Stimulated activated naive CD8-positive, alpha-beta T cell treated with anti-CD3 and anti-CD28 coated beads, Interleukin-15, amount 100 ng/mL, for 72 hours (primary cell): ENCODE results near the gene APOH.
"Not testable (repeated sequence)": the region's sequence is repeated elsewhere in the genome, so short reads cannot be mapped to it uniquely, and the experiment has no call there.

ENCODE experiments used
- ATAC-seq: fragments of 150-1000 bp; cut with Tn5 transposase; 2 replicates; pipeline ENCODE4 v1.10.0; 2021; ENCODE audit warnings: mild to moderate bottlenecking, moderate library complexity
- DNase-seq, 2 donors: peaks; one replicate each; pipeline ENCODE4 v3.0.0; 2021 to 2022
- H3K27ac Mint-ChIP-seq, 2 donors: one replicate each; pipeline ENCODE4 v1.8.0; 2022; ENCODE audit warnings: mild to moderate bottlenecking in 2 of 2, mixed read lengths in 2 of 2, moderate library complexity in 2 of 2
- H3K27me3 Mint-ChIP-seq: one replicate; pipeline ENCODE4 v1.8.0; 2022; ENCODE audit warnings: mixed read lengths
- H3K4me1 Mint-ChIP-seq: one replicate; pipeline ENCODE4 v1.8.0; 2022; ENCODE audit warnings: mild to moderate bottlenecking, mixed read lengths
- H3K4me3 Mint-ChIP-seq, 2 donors: one replicate each; pipeline ENCODE4 v1.8.0; 2022; ENCODE audit warnings: mild to moderate bottlenecking in 2 of 2, mixed read lengths in 2 of 2, moderate library complexity in 1 of 2
- H3K9me3 Mint-ChIP-seq, 2 donors: one replicate each; pipeline ENCODE4 v1.8.0; 2022; ENCODE audit warnings: mixed read lengths in 2 of 2

APOH gene

DNA sequence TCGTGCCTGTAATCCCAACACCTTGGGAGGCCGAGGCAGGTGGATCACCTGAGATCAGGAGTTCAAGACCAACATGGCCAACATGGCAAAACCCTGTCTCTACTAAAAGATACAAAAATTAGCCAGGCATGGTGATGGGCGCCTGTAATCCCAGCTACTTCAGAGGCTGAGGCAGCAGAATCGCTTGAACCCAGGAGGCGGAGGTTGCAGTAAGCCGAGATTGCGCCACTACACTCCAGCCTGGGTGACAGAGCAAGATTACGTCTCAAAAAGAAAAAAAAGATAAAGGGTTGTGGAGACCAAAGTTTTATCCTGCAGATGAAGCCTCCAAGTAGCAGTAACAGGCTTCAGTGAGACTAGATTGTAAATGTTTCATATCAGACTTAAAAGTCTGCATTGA lies 24.2 kb upstream of the APOH start:
- H3K4me3 Mint-ChIP-seq, H3K9me3 Mint-ChIP-seq, H3K27ac Mint-ChIP-seq, H3K27me3 Mint-ChIP-seq, ATAC-seq, DNase-seq: not testable (repeated sequence)
- peaks cover 13% of the 10 kb centered on the region for H3K4me1 Mint-ChIP-seq

DNA sequence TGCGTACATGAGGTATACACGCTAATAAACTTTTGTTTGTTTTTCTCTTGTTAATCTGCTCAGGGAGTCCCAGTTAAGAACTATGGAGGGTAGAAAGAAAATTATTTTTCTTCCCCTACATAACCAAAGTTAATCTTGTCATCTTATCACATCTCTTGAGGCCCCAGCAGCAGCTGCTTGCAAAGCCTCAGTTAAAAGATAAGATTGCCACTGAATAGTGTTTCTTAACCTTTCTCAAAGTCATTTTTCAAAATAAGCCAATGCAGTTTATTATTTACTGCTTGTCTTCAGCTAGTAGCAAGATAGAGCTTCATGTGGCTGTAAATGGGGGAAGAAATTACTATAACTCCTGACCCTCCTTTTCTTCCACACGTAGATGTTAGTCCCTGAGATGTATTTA lies 21.5 kb upstream of the APOH start:
- Mint-ChIP-seq H3K9me3 (no peaks in the 10 kb centered on the region), H3K27ac (no peak overlapping the region), H3K4me3 (no peak overlapping the region), H3K27me3 (no peaks in the 10 kb centered on the region), H3K4me1 (peaks cover 21% of the 10 kb centered on the region)
- DNase-seq (no peak), ATAC-seq (no peak)

DNA sequence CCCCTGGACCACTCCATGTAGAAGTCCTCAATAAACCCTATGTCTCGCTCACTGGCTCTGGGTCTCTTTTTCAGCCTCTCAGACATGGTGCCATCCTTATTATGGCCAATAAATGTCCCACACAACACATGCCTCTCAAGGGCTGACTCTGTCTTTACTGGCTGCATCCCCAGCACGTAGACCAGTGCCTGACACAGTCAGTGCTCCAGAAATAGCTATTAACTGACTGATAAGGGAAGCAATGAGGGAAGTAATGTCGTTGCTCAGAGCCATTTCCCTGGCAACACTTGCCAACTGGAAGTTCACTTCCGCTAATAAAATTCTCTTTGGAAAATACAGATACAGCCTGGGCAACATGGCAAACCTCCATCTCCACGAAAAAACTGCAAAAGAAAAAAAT lies 19.1 kb upstream of the APOH start:
- Mint-ChIP-seq H3K27ac (peak overlapping the region in 1 of 2 donors; percentile 65), H3K4me3 (no peak overlapping the region), H3K27me3 (no peaks in the 10 kb centered on the region), H3K4me1 (peaks cover 25% of the 10 kb centered on the region), H3K9me3 (no peaks in the 10 kb centered on the region)
- DNase-seq (no peak), ATAC-seq (no peak)

DNA sequence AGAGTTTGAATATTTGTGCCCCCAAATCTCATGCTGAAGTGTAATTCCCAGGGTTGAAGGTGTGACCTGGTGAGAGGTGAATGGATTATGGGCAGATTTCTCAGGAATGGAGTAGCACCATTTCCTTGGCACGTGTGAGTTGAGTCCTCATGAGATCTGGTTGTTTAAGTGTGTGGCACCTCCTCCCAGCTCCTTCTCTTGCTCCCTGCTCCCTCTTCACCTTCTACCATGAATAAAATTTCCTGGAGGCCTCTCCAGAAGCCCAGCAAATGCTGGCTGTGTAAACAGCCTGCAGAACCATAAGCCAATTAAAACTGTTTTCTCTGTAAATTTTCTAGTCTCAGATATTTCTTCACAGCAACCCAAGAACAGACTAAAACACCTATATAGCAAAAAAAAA lies 12.6 kb upstream of the APOH start:
- H3K4me1 Mint-ChIP-seq = peaks cover 23% of the 10 kb centered on the region
- ATAC-seq (no peak), DNase-seq (no peak)
- no peak overlapping the region for H3K4me3 Mint-ChIP-seq
- no peaks in the 10 kb centered on the region for H3K27me3 Mint-ChIP-seq
- H3K27ac Mint-ChIP-seq = no peak overlapping the region
- no peaks in the 10 kb centered on the region for H3K9me3 Mint-ChIP-seq

DNA sequence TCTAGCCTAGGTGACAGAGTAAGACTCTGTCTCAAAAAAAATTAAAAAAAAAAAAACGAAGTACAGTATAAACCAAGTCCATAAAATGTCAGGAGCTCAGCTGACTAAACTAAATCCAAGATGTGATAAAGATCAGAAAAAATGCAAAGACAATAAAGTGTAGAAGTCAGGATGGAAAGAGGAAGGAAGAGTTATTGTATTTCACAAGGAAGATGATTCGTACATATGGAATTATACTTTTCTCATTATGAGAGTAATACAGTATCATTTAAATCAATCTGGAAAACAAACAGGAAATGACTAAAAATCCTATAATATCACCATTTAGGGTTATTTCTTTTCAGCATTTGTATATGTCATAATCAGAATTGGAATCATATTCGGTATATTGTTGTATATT lies 11.4 kb upstream of the APOH start:
- peaks cover 11% of the 10 kb centered on the region for H3K4me1 Mint-ChIP-seq
- no peak overlapping the region for H3K27ac Mint-ChIP-seq
- DNase-seq = no peak
- no peaks in the 10 kb centered on the region for H3K27me3 Mint-ChIP-seq
- no peak for ATAC-seq
- no peak overlapping the region for H3K4me3 Mint-ChIP-seq
- no peaks in the 10 kb centered on the region for H3K9me3 Mint-ChIP-seq

DNA sequence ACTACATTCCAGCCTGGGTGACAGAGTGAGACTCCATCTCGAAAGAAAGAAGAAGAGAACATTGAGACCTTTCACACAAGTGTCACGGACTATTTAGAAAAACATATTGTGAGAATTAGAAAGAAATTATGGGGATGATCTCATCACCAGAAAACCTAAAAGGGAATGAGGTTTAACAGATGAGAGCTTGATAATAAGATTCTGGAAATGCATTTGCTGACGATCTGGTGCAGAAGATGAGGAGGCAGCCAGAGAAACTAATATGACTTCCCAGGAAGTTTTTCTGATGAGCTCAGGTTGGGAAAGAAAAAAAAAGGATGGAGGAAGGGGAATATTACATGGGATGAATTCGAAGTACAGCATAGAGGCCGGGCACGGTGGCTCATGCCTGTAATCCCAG lies 10.8 kb upstream of the APOH start:
- no peak for ATAC-seq
- no peak overlapping the region for H3K4me3 Mint-ChIP-seq
- H3K27me3 Mint-ChIP-seq = no peaks in the 10 kb centered on the region
- H3K9me3 Mint-ChIP-seq = no peaks in the 10 kb centered on the region
- no peak for DNase-seq
- peaks cover 5% of the 10 kb centered on the region for H3K4me1 Mint-ChIP-seq
- no peak overlapping the region for H3K27ac Mint-ChIP-seq

DNA sequence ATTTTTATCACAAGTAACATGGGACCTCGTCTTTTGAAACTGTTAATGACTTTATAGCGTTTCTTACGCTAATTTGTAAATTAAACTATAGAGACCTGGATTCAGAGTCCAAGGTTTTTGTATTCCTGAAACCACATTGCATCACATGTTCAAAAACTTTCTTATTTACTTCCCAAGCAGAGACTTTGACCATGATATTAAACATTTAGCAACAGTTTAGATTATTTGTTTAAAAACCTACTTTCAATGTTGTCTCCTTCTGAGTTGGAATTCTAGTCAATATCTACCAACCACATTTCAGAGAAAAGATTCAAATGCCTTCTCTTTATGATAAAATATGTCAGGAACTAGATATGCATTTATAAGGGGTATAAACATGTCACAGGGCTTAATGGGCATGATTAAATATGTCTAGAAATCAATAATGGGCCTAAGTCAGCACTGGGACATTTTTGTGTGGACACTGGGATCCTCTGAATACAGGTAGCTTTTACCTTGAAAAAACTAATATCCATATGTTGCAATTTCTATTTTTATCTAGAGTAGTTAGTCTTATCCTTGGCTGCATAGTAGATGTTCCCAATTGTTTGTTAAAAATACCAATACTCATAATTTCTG lies 6.3 kb upstream of the APOH start:
- no peak overlapping the region for H3K27ac Mint-ChIP-seq
- H3K9me3 Mint-ChIP-seq = no peaks in the 10 kb centered on the region
- ATAC-seq (no peak), DNase-seq (no peak)
- no peak overlapping the region for H3K4me3 Mint-ChIP-seq
- H3K27me3 Mint-ChIP-seq = no peaks in the 10 kb centered on the region
- peaks cover 8% of the 10 kb centered on the region for H3K4me1 Mint-ChIP-seq

DNA sequence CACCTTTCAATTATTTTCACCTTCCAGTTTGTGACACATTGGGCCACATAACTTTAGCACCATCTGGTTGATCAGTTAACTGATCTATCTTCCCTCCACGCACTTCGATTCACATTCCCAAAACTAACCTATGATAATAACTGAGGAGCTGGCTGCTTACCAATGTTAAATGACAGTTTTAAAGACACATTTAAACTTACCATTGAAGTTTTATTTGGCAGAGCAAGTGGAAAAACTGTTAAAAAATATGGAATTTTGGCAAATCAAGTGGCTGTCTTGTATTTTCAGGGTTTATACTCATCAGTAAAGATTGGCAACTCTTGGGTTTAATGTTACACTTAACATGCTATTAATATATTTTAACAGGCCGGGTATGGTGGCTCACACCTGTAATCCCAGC lies 5.4 kb upstream of the APOH start:
- ATAC-seq = no peak

DNA sequence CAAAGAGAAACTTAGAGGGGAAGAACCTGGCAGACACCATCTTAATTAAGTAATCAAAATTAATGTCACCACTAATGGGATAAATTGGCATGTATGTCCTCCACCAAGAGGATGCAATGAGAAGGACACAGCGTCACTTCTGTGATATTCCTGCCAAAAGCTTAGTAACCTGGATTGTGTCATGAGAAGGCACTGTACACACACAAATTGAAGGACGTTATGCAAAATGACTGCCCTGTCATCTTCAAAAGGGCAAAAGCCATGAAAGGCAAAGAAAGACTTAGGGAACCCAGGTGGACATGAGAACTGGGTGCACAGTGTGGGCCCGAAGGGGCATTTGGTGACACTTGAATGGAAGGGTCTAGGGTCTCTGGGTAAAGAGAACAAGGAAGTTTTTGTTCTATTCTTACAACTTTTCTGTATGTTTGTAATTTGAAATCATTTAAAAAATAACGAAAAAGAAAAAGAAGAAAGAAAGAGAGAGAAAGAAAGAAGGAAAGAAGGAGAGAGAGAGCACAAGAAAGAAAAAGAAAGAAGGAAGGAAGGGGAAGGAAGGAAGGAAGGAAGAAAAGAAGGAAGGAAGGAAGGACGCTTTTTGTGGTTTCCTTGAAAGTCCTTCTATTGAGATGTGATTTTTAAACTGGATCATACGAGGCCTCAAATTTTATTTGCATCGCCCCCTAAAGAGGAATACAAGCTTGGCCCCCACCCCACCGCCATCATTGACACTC lies 4.0 kb upstream of the APOH start:
- Mint-ChIP-seq H3K27me3 (no peaks in the 10 kb centered on the region), H3K4me3 (no peak overlapping the region), H3K9me3 (no peaks in the 10 kb centered on the region), H3K27ac (peak overlapping the region in 1 of 2 donors; percentile 8), H3K4me1 (peaks cover 8% of the 10 kb centered on the region)
- DNase-seq = no peak
- no peak for ATAC-seq

More for the DNA sequence above, 5.4 kb upstream of the APOH start:
- Mint-ChIP-seq H3K9me3 (no peaks in the 10 kb centered on the region), H3K4me3 (no peak overlapping the region), H3K27ac (no peak overlapping the region), H3K4me1 (peaks cover 8% of the 10 kb centered on the region), H3K27me3 (no peaks in the 10 kb centered on the region)
- DNase-seq = no peak

DNA sequence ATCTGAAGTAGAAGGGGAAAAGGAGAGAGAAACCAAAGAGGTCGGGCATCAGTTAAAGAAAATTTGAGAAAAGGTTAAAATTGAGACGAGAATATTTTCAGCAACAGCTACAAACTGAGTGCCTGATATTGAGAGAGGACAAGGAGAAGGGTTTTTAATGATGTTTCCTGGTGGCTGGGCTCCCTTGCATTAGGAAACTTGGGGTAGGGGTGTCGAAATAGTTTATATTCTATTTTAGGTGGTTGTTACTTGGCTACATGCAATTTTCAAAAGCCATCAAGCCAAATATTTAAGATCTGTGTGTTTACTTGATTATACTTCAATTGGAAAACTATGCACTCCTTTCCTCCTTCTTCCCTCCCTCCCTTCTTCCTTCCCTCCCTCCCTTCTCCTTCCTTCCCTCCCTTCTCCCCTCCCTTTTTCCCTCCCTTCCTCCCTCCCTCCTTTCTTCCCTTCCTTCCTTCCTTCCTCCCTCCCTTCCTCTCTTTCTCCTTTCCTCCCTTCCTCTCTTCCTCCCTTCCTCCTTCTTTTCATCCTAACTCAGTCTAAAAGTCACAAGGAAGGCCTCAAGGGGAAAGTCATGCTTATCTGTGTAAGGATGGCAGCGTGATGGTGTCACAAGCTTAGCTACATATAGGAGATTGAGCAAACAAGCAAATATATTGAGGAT lies 1.8 kb upstream of the APOH start:
- no peak overlapping the region for H3K27ac Mint-ChIP-seq
- no peak overlapping the region for H3K4me3 Mint-ChIP-seq
- H3K4me1 Mint-ChIP-seq = peaks cover 8% of the 10 kb centered on the region
- DNase-seq (no peak), ATAC-seq (no peak)
- no peaks in the 10 kb centered on the region for H3K9me3 Mint-ChIP-seq
- no peaks in the 10 kb centered on the region for H3K27me3 Mint-ChIP-seq

DNA sequence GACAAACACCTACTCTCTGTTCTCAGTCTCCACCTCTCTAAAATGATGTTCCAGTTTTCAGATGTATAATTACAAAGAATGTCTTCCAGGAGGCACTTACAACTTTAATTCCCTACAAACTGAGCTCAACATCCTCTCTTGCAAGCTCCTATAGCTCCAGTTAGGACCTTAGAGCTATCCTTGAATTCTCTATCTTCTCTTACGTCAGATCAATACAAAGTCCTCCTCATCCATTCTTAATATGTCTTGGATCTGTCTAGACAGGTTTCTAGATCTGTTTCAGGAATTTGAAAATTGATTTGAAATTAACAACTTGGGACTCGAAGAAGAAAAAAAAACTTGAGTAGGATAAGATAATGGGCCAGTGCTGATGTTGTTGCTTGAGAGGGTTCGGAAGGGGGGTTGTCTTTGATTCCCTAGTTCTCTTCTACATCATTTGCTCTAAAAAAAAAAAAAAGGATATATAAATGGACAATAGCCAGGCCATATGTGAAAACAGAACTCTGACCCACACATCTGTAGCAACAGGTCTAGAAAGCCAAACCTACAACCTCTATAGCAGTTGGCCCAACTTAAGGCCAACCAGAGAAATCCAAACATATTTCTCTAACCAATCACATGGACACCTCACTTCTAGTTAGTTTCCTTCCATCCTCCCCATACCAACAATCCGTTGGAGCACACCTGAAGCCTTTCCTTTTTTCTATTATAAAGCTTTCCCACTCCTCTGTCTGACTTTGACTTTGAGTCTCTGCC lies 746 bp upstream of the APOH start:
- no peaks in the 10 kb centered on the region for H3K9me3 Mint-ChIP-seq
- no peak overlapping the region for H3K4me3 Mint-ChIP-seq
- no peak overlapping the region for H3K27ac Mint-ChIP-seq
- H3K27me3 Mint-ChIP-seq = no peaks in the 10 kb centered on the region
- H3K4me1 Mint-ChIP-seq = peaks cover 8% of the 10 kb centered on the region
- ATAC-seq = no peak
- no peak for DNase-seq

DNA sequence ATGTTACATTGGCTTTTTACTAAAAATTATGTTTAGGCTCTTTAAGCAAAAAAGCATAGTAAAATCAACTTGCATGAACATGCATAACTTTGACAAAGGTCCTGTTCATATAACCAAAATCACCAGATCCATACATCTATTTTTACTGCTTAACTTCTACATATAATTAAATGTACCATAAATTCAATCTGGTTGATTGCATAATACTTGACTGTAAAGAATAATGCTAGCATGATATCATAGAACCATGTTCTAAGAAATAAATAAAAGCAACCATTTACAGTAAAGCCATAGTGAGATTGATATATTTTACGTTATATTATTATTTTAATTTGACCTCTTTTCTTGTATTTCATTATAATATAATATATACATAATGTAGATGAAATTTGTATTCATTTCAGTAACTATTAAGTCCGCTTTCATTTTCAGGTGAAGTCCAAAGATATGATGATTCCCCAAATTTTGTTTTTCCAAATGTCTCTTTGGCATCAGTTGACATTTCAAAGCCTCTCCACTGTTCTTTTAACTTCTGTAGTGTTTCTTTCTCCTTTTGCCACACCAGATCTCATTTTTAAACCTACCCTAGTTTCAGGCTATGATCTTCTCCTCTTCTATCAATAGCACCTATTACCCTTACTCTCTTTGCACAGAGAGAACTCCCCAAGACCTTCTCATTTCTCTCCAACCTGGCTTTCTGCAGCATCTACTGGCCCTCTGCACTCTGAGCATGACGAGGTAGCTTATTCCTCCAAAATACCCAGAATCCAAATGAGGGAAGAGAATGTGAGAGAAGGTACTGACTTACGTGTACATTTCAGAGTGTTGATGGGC lies 1.8 kb downstream of the APOH start:
- DNase-seq (no peak), ATAC-seq (no peak)
- Mint-ChIP-seq H3K9me3 (no peaks in the 10 kb centered on the region), H3K4me1 (no peaks in the 10 kb centered on the region), H3K27ac (no peak overlapping the region), H3K4me3 (no peak overlapping the region), H3K27me3 (no peaks in the 10 kb centered on the region)

DNA sequence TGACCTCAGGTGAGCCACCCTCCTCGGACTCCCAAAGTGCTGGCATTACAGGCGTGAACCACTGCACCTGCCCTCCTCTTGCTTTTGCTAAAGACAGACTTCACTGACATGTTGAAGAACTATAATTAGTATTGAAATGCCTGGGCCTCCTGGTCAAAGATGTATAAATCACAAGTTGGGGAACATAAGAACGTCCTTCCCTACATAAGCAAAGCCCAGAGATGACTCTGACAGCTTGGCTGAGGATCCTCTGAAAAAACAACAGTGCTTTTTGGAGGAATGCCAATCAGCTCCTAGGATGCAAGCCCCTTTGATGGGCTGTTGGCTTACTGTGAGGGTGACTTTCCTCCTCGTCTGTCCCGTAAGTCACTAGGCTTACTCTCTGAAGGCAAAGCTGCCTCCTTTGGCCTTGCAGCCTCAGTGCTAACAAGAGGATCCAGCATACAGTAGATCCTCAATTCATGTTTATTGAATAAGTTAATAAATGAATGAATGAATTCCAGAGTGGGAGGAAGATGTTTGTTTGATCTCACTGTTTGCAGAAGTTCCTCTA lies 6.3 kb downstream of the APOH start:
- Mint-ChIP-seq H3K9me3 (no peaks in the 10 kb centered on the region), H3K27ac (no peak overlapping the region), H3K4me1 (no peaks in the 10 kb centered on the region), H3K4me3 (no peak overlapping the region), H3K27me3 (peaks cover 7% of the 10 kb centered on the region)
- DNase-seq (no peak), ATAC-seq (no peak)

DNA sequence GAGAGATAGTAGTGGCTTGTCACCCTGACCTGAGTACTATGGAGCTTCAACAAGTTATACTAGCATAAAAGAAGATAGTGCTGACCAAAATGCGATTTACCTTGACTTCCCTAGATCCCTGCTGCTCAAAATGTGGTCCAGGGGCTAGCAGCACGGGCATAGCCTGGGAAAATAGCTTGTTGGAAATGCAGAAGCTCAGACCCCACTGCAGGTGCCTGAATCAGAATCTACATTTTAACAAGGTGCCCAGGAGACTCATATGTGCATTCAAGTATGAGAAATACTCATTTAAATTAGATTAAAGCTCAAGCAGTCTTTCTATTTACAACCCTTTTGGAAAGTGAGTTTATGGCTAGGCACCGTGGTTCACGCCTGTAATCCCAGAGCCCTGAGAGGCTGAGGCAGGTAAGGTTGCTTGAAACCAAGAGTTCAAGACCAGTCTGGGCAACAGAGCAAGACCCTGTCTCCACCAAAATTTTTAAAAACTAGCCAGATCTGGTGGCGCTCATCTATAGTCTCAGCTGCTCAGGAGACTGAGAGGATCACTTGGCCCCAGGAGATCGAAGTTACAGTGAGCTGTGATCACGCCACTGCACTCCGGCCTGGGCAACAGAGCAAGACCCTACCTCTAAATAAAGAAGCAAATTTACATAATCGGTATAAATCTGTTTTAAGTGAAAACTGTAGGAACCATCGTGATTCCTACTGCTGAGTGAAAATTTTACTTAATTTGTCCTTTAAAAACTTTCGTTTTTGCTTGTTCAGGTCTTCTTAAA lies 7.3 kb downstream of the APOH start:
- no peaks in the 10 kb centered on the region for H3K4me1 Mint-ChIP-seq
- no peaks in the 10 kb centered on the region for H3K9me3 Mint-ChIP-seq
- DNase-seq (no peak), ATAC-seq (no peak)
- peaks cover 7% of the 10 kb centered on the region for H3K27me3 Mint-ChIP-seq
- peak overlapping the region in 1 of 2 donors; percentile 58 for H3K27ac Mint-ChIP-seq
- H3K4me3 Mint-ChIP-seq = no peak overlapping the region
